ENCODE measurements around the gene GLA. TPM values are rescaled to one million over a fixed set of nuclear protein-coding genes. Genes with fewer than 3 reads are reported as not detected.

GLA gene
- polyA plus RNA-seq, 1 donor from 2014 or later: 17.9 TPM

DNA sequence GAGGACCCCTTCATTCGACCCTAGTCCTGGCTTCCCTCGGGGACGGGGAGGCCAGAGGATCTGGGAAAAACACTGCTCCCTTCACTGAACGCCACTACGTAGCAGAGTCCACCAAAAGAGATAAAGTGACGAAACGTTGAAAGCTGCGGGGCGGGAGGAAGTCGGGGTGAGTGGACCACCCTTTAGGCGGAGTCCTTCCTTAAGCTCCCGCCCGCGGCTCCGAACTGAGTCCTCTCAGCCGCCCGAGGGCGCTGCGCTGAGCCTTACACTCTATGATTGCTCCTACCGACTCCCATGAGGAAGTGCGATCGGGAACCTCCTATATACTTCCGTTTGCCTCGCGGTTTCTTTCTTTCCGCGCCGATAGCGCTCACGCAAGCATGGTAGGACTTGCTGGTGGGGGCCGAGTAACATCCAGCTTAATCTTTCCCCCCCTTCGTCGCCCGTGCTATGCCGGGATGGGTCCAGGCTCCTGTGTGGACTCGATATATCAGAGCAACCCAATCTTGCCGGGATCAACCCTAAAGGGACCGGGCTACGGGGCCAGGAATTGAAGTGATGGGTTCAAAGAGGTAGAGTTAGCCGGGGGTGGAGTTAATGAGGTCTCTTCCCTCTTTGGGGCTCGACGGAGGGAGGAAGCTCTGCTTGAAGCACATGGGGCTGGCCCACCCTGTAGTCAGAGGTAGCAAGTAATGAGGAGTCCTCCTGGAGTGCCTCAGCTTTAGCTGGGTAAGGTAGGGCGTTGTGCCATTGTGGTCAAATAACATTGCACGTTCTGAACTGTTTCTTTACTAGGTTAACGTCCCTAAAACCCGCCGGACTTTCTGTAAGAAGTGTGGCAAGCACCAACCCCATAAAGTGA is 16.8 kb downstream of the GLA start, which contains the start of gene RPL36A:
RPL36A (plus strand) TSS at position 348 of the 862 bp plus-strand sequence; CDS start at position 381, 33 bp downstream.
- H3K4me1 Mint-ChIP-seq: peaks cover 10 to 32% (median 16%) of the 10 kb centered on the region in 3 donors
- H3K4me3 Mint-ChIP-seq: peak within 1 kb of the TSS; percentile 91 to 98 (median 94)
- H3K27ac Mint-ChIP-seq: peak within 1 kb of the TSS; percentile 86 to 97 (median 96)
- no peaks in the 10 kb centered on the region for H3K36me3 Mint-ChIP-seq
- H3K27me3 Mint-ChIP-seq: peaks cover 1% of the 10 kb centered on the region
- H3K9me3 Mint-ChIP-seq: no peaks in the 10 kb centered on the region

DNA sequence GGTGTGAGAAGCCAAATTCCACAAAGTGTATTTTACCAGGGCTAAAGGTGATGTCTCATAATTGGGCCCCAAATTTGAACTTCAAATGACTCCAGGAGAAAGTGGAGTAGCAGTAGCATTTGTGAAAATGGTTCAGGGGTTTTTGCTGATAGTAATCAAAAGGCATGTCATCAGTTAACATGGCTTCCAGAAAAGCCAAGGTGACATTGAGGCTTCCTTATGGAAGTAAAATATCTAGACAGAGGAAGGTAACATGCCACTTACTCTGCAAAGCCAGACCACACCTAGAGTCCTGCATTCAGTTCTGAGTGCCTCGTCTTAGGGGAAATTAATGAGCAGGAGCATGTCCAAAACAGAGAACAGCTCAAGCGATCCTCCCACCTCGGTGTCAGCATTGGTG is 19.1 kb downstream of the GLA start:
- Mint-ChIP-seq H3K27ac (no peak overlapping the region), H3K4me3 (no peak overlapping the region), H3K36me3 (no peaks in the 10 kb centered on the region), H3K27me3 (peaks cover 1% of the 10 kb centered on the region), H3K9me3 (no peaks in the 10 kb centered on the region), H3K4me1 (peaks cover 11 to 32% (median 26%) of the 10 kb centered on the region in 3 donors)

DNA sequence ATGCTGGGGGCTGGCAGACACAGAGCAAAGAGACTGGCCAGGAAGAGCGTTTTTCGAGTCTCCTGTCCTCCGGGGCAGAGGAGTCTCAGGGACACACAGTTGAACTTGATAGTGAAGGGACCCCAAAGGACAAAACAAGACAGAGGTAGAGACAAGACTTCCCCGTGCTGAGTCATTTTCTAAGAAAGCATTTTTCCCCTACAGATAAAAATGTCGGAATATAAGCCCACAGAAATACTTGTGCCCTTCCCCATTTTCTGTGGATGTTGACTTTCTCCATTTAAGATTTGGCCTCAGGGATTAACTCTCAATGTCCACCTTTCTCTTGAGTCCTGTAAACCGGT is 21.2 kb downstream of the GLA start:
- Mint-ChIP-seq H3K27ac (peak overlapping the region; percentile 26 to 97 (median 79)), H3K4me3 (peak overlapping the region; percentile 88 to 97 (median 92)), H3K27me3 (peaks cover 1% of the 10 kb centered on the region), H3K36me3 (no peaks in the 10 kb centered on the region), H3K4me1 (peaks cover 14 to 31% (median 29%) of the 10 kb centered on the region in 3 donors), H3K9me3 (no peaks in the 10 kb centered on the region)

DNA sequence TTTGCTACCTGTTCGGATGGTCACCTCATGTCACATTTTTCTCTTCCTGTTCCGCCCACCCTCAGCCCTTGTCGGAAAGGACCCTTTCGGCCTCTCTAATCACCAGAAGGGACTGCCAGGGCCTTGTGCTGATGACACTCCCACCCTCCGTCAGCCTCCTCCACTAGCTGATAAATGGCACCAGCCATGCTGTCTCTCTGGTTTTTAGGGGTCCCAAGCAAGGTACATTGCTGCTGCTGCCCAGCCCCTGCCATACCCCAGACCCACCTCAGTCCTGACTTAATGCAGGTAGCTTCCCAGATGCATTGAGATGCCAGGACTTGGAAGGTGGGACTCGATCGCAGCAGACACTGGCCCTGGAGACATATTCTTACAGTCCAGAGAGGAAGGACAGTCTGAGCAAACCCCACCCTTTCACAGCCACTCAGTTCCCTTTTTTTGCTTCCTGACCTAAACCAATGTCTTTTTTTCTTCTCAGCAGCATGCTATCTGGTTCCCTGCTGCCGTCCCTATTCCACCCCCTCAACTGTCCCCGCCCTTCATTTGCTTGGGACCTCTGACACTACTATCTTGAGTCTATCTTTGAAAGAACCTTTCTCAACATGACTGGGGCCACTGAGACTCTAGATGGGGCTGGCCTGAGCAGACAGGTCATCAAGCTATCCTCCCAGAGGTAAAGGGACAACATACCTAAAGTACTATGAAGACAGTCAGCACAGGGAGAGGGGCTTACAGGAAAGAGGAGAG is 21.8 kb downstream of the GLA start, which contains the start of gene BTK:
BTK (minus strand) TSS at position 397 of the 747 bp plus-strand sequence. CDS start 10,907 bp downstream, outside the sequence.
- H3K4me3 Mint-ChIP-seq: peak within 1 kb of the TSS; percentile 88 to 97 (median 92)

DNA sequence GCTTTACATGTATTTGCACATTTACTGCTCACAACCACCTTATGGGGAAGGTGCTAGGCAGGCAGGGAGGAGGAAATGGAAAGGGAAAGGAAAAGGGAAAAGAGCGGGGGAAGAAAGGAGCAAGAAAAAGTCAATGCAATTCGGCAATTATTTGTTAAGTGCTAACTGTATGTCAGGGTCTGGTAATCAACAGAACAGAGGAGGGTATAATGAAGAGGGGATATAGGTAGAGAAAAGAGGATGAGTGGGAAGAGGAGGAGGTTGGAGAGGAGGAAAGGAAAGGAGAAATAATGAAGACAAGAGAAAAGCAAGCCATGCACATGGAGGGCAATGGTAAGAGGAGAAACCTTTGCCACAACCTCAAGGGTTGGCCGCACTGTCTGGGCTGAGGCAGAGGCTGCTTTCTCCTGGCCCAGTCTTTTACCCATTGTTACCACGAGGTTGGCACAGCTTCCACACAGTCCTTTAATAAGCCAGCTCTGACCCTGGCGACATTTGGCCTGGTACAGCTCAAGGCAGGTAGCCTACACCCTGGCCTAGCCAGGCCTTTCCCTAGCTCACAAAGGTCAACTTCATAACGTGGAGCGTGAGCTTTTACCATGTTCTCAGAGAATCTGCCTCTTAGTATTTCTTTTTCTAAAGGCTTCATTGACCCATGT is 22.6 kb downstream of the GLA start:
- Mint-ChIP-seq H3K9me3 (no peaks in the 10 kb centered on the region), H3K4me1 (peaks cover 15 to 31% (median 22%) of the 10 kb centered on the region in 3 donors), H3K36me3 (no peaks in the 10 kb centered on the region), H3K27me3 (no peaks in the 10 kb centered on the region), H3K4me3 (peak overlapping the region; percentile 88 to 97 (median 92)), H3K27ac (peak overlapping the region; percentile 26 to 97 (median 79))

More for the DNA sequence above, 21.8 kb downstream of the GLA start, which contains the start of gene BTK:
- Mint-ChIP-seq H3K27ac (peak within 1 kb of the TSS; percentile 26 to 97 (median 79)), H3K36me3 (no peaks in the 10 kb centered on the region), H3K9me3 (no peaks in the 10 kb centered on the region), H3K27me3 (peaks cover 1% of the 10 kb centered on the region), H3K4me1 (peaks cover 14 to 31% (median 29%) of the 10 kb centered on the region in 3 donors)

DNA sequence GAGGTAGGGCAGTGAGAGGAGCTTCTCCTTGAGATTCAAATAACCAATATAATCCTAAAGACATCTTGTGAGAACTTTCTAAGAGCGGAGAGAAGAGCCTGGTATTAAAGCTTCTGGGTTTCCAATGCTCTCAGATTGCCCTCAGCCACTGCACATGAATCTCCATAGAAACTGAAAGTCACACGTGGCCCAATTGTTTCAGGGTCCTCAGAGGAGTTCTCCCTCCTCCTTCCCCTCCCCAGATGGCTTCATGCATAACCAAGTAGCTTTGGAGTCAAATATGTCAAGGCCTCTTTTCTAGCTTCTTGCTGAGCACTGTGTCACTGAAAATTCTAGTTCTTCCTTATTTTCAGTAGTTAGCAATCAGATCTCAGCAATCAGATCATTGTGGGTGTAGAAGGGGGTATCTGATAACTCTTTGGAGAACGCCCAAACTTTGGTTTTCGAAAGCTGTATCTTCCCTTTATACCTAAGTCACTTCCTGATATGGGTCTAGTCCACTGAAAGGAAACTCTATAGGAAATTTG is 24.0 kb downstream of the GLA start:
- Mint-ChIP-seq H3K36me3 (no peaks in the 10 kb centered on the region), H3K4me1 (peaks cover 18 to 38% (median 29%) of the 10 kb centered on the region in 3 donors), H3K27ac (peak overlapping the region; percentile 79 to 93 (median 87)), H3K4me3 (peak overlapping the region; percentile 88 to 97 (median 92)), H3K27me3 (no peaks in the 10 kb centered on the region), H3K9me3 (no peaks in the 10 kb centered on the region)

DNA sequence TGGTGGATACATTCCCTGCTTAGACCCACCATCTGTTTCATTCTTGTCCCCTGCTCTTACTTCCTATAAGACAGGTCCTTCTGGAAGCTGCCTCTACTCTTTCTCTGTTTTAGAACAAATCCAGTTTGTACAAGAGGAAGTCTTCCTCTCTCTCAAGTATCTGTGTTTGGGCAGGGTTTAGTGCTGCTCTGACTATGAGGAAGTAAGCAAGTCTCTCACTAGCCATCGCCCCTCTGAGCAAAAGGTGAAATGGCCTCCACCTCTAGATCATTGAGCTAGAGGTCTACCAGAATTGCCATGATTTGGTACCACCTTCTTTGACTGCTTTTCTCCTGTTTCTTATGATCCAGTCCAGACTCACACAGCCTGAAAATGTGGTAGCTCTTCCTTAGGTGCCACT is 30.2 kb downstream of the GLA start:
- Mint-ChIP-seq H3K4me1 (peaks cover 19 to 33% (median 21%) of the 10 kb centered on the region in 3 donors), H3K36me3 (peaks cover 2% of the 10 kb centered on the region), H3K27me3 (no peaks in the 10 kb centered on the region), H3K27ac (peak overlapping the region; percentile 47 to 55 (median 51)), H3K9me3 (no peaks in the 10 kb centered on the region), H3K4me3 (peak overlapping the region in 2 of 4 donors; percentile 24 to 56)

DNA sequence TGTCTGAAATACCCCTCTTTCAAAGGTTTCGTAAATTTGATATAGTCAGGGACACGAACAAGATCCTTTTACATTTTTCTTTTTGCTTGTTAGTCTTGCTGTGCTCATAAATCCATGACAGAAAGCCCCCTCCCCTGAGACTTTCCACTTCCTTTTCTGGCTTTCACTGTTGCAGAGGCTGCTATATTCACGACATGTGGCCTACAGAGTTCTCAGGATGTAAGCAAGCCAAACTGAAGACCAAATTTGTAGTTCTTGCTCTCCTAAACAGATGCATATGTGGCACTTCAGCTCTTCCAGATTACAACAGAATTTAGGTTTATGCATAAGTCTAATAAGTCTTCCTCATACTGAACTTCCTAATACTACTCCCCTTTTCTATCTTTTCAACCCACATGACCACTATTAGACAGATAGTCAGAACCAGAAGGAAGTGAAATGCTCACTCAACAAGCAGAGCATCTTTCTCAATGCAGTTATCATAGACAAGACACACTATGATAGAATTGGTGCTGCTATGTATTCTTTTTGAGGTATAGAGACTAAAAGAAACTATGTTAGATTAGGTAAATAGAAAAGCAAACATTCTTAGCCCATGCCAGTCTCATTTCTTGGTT is 36.7 kb downstream of the GLA start:
- Mint-ChIP-seq H3K9me3 (no peaks in the 10 kb centered on the region), H3K27ac (peak overlapping the region; percentile 15 to 60 (median 30)), H3K36me3 (peaks cover 2% of the 10 kb centered on the region), H3K27me3 (no peaks in the 10 kb centered on the region), H3K4me1 (peaks cover 26 to 45% (median 31%) of the 10 kb centered on the region in 3 donors), H3K4me3 (peak overlapping the region; percentile 1 to 45 (median 8))

DNA sequence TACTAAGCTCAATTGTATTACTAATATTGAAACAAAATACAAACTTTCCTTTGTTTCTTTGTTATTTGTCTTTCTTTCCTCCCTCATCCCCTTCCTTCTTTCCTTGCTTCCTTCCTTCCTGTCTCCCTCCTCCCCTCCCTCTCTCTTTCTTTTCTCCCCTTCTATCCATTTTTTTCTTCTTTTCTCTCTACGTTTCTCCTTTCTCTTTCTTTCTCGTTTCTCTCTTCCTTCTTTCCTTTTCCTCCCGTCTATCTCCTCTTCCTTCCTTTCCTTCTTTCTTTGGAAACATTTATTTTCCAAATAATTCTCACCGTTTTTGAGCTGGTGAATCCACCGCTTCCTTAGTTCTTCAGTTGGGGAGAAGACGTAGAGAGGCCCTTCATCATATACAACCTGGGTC is 38.0 kb downstream of the GLA start:
- H3K36me3 Mint-ChIP-seq: peaks cover 2% of the 10 kb centered on the region
- H3K4me3 Mint-ChIP-seq: peak overlapping the region in 1 of 4 donors; percentile 58
- peaks cover 21 to 34% (median 27%) of the 10 kb centered on the region in 3 donors for H3K4me1 Mint-ChIP-seq
- no peaks in the 10 kb centered on the region for H3K27me3 Mint-ChIP-seq
- peak overlapping the region in 1 of 3 donors; percentile 85 for H3K27ac Mint-ChIP-seq
- no peaks in the 10 kb centered on the region for H3K9me3 Mint-ChIP-seq

DNA sequence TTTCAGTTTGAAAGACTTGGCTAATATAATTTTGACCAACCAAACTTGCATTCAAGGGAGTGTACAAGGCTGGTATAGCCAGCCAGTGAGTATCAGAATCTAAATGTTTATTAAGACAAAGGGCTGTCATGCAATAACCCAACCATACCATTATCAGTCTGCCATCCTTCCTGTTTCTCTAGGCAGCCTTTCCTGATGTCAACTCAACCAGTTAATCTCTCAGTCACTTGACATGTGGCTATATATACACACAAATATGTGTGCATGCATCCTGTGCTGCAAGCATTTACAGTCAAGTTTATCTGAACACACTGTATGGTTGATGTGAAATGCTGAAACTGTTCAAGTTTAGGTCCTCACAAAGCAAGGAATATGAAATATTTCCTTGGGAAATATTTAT is 38.9 kb downstream of the GLA start:
- peak overlapping the region in 3 of 4 donors; percentile 28 to 74 (median 46) for H3K4me3 Mint-ChIP-seq

DNA sequence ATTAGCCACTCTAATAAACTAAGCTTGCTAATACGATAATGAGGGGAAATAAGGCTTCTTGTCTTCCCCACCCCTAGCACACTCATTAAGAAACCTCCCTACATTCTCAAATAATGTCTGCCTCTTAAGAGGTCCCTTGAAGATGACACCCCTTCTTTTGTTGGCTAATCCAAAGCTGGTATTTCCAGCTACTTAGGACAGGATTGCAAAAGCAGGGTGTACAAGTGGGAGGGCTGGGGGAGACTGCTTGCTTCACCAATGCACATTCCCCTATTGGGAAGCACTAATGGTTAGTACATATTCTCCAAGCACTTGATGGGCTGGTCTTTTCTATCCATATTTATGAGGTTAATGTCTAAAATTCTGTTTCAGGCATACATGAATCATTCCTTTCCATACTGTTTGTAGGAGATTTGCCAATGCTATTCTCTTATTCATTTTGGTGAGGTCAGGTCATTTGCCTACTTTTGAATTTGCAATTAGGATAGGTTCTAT is 42.4 kb downstream of the GLA start:
- peaks cover 13 to 21% (median 15%) of the 10 kb centered on the region in 3 donors for H3K4me1 Mint-ChIP-seq
- H3K27ac Mint-ChIP-seq: peak overlapping the region in 1 of 3 donors; percentile 6
- no peak overlapping the region for H3K4me3 Mint-ChIP-seq
- no peaks in the 10 kb centered on the region for H3K36me3 Mint-ChIP-seq
- H3K9me3 Mint-ChIP-seq: no peaks in the 10 kb centered on the region
- no peaks in the 10 kb centered on the region for H3K27me3 Mint-ChIP-seq

More for the DNA sequence above, 38.9 kb downstream of the GLA start:
- Mint-ChIP-seq H3K4me1 (peaks cover 21 to 34% (median 27%) of the 10 kb centered on the region in 3 donors), H3K9me3 (no peaks in the 10 kb centered on the region), H3K27me3 (no peaks in the 10 kb centered on the region), H3K27ac (peak overlapping the region in 2 of 3 donors; percentile 41 to 68), H3K36me3 (no peaks in the 10 kb centered on the region)

DNA sequence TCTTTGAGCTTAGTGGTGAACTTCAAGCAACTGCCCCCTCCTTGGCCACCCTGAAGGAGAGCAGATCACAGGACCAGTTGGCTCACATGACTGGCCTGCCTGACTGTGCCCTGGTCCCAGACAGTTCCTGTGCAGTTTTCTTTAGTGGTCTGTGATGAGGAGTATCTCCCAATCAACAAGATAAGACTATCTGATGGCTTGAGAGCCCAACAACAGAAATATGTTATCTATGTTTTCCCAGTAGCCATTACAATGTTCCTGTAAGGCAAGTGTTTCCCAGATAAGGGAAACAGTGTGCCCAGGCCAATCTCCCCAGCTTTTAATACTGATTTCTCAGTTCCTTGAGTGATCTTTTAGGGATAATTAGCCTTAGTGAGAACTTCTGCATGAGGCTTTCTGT is 45.0 kb downstream of the GLA start:
- peaks cover 2 to 10% (median 3%) of the 10 kb centered on the region in 3 donors for H3K4me1 Mint-ChIP-seq
- H3K36me3 Mint-ChIP-seq: peaks cover 4% of the 10 kb centered on the region
- H3K27me3 Mint-ChIP-seq: no peaks in the 10 kb centered on the region
- no peaks in the 10 kb centered on the region for H3K9me3 Mint-ChIP-seq
- no peak overlapping the region for H3K27ac Mint-ChIP-seq
- no peak overlapping the region for H3K4me3 Mint-ChIP-seq

DNA sequence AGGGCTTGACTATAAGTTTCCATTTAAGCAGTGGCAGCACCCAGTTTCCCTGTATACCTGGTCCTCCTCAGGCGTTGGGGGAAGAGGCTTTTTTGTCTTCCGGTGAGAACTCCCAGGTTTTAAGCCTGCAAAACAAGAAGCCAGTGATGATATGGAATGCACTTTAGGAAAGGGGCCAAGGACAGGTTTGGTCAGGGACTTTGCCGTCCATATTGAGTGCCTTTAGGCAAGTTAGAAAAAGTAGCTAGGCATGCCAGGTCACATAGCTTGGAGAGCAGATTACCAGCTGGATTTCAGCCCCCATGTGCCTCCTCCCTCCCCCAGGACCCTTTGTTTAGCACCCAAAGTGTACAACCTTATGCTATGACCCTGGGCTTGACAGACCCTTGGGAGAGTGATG is 45.6 kb downstream of the GLA start:
- Mint-ChIP-seq H3K4me1 (peaks cover 2 to 11% (median 6%) of the 10 kb centered on the region in 3 donors), H3K9me3 (no peaks in the 10 kb centered on the region), H3K36me3 (peaks cover 6% of the 10 kb centered on the region), H3K4me3 (no peak overlapping the region), H3K27me3 (no peaks in the 10 kb centered on the region), H3K27ac (peak overlapping the region in 1 of 3 donors; percentile 89)

DNA sequence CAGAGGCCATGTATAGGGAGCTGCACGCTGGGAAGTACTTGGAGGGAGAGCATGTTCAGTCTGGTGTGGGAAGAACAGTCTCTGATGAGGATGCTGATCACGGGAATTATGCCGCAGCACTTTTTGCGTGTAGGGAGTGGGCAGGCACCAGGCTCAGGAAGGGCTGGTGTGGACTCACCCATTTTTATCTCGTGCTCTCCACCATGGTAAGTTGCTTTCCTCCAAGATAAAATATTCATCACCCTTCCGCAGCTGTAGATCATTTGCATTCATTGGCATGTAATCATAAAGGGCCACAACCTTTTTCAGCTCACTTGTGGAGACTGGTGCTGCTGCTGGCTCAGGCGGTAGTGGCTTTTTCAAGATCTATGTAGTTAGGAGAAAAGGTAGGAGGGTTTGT is 47.3 kb downstream of the GLA start:
- peaks cover 7% of the 10 kb centered on the region for H3K36me3 Mint-ChIP-seq
- no peak overlapping the region for H3K27ac Mint-ChIP-seq
- peaks cover 2 to 13% (median 7%) of the 10 kb centered on the region in 3 donors for H3K4me1 Mint-ChIP-seq
- H3K9me3 Mint-ChIP-seq: no peaks in the 10 kb centered on the region
- H3K4me3 Mint-ChIP-seq: no peak overlapping the region
- no peaks in the 10 kb centered on the region for H3K27me3 Mint-ChIP-seq
